HG02840 (cell line): ENCODE results near the gene KRT84.
"Not testable (repeated sequence)": the region's sequence is repeated elsewhere in the genome, so short reads cannot be mapped to it uniquely, and the experiment has no call there.

ENCODE experiments used
- ATAC-seq: cut with Tn5 transposase; IDR thresholded peaks from one replicate; pipeline ENCODE4 v1.9.1; 2021; ENCODE audit warnings: mild to moderate bottlenecking, moderate library complexity, moderate number of reproducible peaks; ENCODE audit not compliant: unreplicated experiment, low FRiP score

KRT84 gene

GRCh38 chr12:52347551-52348510 lies 37.6 kb downstream of the KRT84 start:
- no peak for ATAC-seq

GRCh38 chr12:52347016-52347415 lies 38.4 kb downstream of the KRT84 start:
- ATAC-seq = no peak

DNA sequence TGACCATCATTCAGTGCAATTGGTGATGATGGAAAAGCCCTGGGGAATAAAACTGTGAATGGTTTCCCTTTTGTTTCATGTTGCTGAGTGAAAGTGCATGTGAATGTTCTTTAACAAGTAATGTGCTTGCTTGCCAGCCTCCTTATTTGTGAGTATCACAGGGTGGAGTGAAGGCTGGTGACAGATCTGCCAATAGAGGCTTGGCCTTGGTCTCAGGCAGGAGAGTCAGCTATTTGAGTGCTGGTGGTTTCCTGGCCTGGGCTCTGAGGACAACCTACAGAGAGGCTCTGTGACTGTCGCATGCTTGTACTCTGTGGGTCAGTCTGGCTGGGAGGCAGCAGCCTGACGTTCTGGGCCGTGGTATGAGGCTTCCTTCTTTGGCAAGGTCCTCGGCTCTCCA lies 38.9 kb downstream of the KRT84 start:
- ATAC-seq = no peak

DNA sequence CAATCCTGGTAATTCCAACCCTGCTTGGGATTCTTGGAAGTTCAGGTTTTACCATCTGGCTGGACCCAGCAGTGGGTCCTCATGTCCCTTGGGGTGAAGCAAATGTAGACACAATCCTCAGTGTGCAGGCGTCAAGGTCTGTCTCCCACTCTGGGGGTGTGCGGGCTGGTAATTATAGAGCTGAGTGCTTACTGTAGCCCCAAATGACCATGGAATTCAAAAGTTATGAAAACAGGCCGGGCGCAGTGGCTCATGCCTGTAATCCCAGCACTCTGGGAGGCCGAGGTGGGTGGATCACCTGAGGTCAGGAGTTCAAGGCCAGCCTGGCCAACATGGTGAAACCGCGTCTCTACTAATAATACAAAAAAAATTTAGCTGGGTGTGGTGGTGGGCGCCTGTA lies 40.4 kb downstream of the KRT84 start:
- ATAC-seq = not testable (repeated sequence)

DNA sequence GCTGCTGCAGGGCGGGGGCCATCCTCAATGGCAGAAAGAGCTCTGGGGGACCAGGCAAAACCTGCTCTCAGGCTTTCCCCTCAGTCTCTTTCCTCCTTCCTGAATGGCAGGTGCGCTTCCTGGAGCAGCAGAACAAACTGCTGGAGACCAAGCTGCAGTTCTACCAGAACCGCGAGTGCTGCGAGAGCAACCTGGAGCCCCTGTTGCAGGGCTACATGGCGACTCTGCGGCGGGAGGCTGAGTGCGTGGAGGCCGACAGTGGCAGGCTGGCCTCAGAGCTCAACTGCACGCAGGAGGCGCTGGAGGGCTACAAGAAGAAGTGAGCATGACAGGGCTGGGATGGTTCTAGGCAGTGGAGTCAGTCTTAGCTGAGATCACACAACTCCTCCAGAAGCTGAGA lies 41.3 kb downstream of the KRT84 start:
- ATAC-seq = no peak

DNA sequence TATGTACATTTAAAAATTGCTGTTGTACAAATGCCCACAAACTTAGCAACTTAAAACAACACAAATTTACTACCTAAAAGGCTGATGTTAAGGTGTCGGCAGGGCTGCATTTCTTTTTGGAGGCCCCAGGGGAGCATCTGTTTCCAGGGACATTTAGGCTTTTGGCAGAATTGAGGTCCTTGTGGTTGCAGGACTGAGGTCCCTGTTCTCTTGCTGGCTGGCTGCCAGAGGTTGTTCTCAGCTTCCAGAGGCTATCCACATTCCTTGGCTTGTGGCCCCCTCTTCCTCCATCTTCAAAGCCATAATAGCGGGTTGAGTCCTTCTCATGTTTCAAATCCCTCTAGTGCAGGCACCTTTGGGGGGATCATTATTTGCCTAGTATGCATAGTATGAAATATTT lies 41.9 kb downstream of the KRT84 start:
- no peak for ATAC-seq

GRCh38 chr12:52342781-52343490 lies 42.5 kb downstream of the KRT84 start:
- ATAC-seq = no peak

GRCh38 chr12:52341066-52341580 lies 44.3 kb downstream of the KRT84 start:
- ATAC-seq = no peak

DNA sequence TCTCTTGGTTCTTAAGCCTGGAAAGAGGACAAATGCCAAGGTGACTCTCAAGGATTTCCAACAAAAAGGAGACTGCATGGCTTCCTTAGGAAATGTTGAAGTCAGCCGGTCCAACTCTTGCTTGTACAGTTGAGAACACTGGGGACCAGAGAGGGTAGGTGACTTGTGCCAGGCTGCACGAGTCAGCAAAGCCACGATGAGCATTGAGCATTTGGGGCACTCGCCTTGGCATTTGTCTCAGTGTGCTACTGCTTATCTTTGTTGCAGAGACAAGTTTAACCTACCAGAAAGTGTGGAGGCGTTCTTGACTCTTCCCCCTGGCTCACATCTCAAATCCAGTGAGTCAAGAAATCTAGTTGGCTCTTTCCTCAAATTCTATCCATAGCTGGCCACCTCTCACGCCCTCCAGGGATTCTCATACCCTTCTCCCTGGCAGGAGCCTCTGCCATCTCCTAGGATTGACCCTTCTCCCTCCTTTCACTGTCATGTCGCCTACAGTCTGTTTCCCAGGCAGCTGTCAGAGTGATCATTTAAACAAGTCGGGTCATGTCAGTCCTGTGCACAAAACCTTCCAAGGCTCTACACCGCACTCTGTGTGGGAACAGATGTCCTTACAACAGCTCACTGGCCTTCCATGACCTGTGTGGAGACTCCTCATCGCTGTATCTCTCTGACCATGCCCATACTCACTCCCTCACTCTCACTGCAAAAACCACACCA lies 47.1 kb downstream of the KRT84 start:
- no peak for ATAC-seq

DNA sequence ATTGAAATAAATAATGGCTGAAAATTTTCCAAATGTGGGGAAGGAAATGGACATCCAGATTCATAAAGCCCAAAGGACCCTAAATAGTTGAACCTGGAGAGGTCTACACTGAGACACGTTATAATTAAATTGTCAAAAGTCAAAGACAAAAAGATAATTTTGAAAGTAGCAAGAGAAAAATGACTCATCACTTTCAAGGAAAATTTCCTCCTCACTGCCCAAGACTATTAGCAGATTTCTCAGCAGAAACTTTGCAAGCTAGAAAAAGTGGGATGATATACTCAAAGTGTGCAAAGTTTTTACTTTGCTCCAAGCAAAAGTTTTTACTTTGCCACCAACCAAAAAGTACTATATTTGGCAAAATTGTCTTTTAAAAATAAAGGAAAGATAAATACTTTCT lies 48.4 kb downstream of the KRT84 start:
- no peak for ATAC-seq

- no peak for ATAC-seq
These were observed 48.8 kb downstream of the KRT84 start for GRCh38 chr12:52336641-52337040.

DNA sequence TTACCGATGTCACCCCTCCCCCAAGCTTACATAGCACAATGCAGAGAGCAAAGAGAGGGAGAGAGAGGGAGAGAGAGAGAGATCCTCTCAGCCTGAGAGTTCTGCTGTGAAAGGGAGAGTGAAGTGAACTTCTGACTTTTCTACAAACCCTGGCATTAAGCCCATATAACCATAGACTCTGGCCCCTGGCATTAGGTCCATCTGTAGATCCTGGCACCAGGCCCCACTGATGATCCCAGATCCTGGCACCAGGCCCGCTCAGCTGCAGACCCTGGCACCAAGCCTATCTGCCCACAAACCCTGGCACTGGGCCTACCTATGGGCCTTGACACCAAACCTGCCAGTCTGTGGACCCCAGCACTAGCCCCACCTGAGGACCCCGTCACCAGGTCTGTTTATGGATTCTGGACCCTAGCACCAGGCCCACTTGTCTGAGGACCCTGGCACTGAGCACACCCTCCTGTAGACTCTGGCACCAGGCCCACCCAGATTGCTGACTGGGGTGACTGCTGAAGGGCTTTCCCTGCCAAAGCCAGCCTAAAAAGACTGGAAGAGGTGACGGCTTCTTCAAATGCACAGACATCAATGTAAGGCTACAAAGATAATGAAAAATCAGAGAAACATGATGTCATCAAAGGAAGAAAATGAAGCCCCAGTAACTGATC lies 49.7 kb downstream of the KRT84 start:
- ATAC-seq = no peak

- no peak for ATAC-seq
These were observed 51.3 kb downstream of the KRT84 start for GRCh38 chr12:52334185-52334584.

- no peak for ATAC-seq
These were observed 52.1 kb downstream of the KRT84 start for GRCh38 chr12:52333321-52333720.

DNA sequence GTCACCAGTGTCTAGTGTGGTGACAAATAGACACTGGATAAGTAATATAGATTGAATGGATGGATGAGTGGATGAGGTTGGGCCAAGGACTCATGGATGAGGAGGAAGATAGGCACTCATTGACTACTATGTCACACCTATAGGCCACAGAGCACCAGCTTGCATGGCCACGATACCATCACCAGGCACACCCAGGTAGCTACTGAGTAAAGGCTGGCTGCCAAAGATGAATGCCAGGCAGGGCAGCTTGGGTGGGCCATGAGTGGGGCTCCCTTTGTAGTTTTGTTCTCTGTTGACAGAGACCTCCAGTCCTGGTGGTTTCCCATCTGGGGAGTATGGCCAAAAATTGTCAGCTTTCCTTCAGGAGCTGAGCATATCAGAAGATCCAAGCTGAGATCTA lies 53.1 kb downstream of the KRT84 start:
- no peak for ATAC-seq

- ATAC-seq = no peak
These were observed 53.6 kb downstream of the KRT84 start for GRCh38 chr12:52331833-52332232.

GRCh38 chr12:52331039-52331438 lies 54.4 kb downstream of the KRT84 start:
- ATAC-seq = no peak

DNA sequence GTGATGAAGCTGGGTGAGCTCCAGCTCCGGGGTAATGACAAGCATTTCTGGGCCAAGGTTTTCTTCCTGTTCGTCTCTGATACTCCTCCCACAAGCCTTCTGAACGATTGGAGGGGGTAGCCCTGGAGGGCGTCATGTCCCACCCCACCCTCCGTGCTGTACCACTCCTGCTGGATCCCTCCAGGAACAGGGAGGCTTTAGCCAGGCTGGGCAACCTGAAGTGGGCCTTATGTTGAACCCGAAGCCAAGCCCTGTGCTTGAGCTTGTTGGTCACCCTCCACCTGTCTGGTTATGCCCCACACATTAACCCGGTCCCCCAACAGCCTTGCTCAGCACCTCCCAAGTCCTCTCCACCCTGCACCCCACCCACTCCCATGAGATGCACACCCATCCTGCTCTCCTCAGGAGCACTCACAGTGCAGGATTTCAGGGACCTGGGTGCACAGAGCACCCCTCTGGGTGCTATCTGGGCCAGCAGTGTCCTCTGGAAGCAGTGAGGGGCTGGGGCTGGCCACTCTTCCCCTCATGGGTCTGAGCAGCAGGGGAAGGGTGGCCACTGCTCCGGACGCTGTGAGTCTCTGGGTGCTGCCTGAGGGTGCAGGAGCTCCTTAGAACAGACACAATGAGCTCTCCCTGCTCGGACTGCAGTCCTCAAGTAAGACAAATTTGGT lies 57.5 kb downstream of the KRT84 start:
- ATAC-seq = no peak
